OCI-LY7 (cell line): ENCODE data around the gene FDX2.

ENCODE experiments used
- EZH2phosphoT487 ChIP-seq: fragments of 200-600 bp; sonication (generic); IDR thresholded peaks from 2 replicates; pipeline ENCODE4 v1.6.1; 2018; ENCODE audit warnings: low read depth, borderline replicate concordance, mild to moderate bottlenecking, mixed run types, antibody characterized with exemption, low read length, moderate library complexity, mixed read lengths
- TF ChIP-seq, protein P1 (sequence below): fragments of 200-600 bp; sonication (generic); conservative IDR thresholded peaks from 2 replicates; pipeline ENCODE4 v1.5.1; 2014; ENCODE audit warnings: mild to moderate bottlenecking, antibody characterized with exemption, low read length, moderate library complexity, mixed read lengths

DNA sequence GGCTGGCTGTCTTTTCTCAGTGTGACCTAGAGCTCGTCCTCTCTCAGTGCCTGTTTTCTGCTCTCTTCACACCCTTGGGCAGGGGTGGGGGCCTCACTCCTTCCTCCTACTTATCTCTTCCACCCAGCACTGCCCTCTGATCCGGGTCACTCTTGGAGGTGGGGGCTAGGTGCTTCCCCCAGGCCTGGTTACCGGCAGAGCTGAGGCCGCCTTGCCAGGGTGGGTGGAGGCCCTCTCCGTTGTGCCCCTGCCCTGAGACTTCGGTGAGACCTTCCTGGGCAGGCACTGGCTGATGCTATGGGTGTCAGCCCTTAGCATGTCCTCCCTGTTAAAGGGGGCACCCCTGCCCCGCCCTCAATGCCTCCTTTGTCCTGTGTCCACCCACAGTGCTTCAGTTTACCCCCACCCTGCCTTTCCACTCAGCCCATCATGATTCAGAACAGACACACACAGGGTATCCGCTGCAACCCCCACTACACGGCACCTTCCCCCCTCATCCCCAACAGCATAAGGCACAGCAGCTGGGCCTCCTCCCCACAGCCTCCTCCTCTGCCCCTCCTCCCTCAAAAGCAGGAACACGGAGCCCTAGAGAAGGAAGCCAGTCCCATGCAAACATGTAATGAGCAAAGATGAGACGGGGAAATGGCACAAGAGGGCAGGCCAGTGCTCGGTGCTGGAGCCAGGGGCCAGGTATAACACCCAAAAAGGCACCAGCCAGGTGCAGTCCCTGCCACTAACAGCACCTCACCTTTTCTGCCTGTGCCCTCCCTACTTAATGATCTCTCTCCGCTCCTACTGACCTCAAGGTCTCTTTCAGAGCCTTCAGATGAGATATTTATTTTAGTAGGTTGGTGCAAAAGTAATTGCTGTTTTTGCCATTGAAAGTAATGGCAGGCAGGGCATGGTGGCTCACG lies 16.0 kb downstream of the FDX2 start:
- TF ChIP-seq EZH2phosphoT487, result no peak
- TF ChIP-seq, protein P1, sequence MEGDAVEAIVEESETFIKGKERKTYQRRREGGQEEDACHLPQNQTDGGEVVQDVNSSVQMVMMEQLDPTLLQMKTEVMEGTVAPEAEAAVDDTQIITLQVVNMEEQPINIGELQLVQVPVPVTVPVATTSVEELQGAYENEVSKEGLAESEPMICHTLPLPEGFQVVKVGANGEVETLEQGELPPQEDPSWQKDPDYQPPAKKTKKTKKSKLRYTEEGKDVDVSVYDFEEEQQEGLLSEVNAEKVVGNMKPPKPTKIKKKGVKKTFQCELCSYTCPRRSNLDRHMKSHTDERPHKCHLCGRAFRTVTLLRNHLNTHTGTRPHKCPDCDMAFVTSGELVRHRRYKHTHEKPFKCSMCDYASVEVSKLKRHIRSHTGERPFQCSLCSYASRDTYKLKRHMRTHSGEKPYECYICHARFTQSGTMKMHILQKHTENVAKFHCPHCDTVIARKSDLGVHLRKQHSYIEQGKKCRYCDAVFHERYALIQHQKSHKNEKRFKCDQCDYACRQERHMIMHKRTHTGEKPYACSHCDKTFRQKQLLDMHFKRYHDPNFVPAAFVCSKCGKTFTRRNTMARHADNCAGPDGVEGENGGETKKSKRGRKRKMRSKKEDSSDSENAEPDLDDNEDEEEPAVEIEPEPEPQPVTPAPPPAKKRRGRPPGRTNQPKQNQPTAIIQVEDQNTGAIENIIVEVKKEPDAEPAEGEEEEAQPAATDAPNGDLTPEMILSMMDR, result no peak
